Activated CD8-positive, alpha-beta memory T cell treated with anti-CD3 and anti-CD28 coated beads for 4 hours (primary cell): Measurements from ENCODE around the gene CRTC3.
"Not testable (repeated sequence)": the region's sequence is repeated elsewhere in the genome, so short reads cannot be mapped to it uniquely, and the experiment has no call there.

Experiments
- DNase-seq, 2 donors: peaks; one replicate each; pipeline ENCODE4 v3.0.0-alpha.2; 2020; ENCODE audit warnings: low read depth in 2 of 2

CRTC3 gene

GRCh38 chr15:90520365-90520764, 9.4 kb upstream of the CRTC3 start:
- no peak for DNase-seq

- no peak for DNase-seq
These were observed 6.3 kb upstream of the CRTC3 start for GRCh38 chr15:90523373-90523772.

GRCh38 chr15:90524018-90524803, 5.5 kb upstream of the CRTC3 start:
- not testable (repeated sequence) for DNase-seq

- DNase-seq, result no peak
These were observed 732 bp upstream of the CRTC3 start for GRCh38 chr15:90529011-90529370.

GRCh38 chr15:90530250-90531051, 728 bp downstream of the CRTC3 start:
- DNase-seq, result no peak

GRCh38 chr15:90531147-90531546, 1.4 kb downstream of the CRTC3 start:
- no peak for DNase-seq

GRCh38 chr15:90535254-90535653, 5.5 kb downstream of the CRTC3 start:
- DNase-seq, result no peak

- no peak for DNase-seq
These were observed 10.1 kb downstream of the CRTC3 start for GRCh38 chr15:90539789-90540188.

- DNase-seq, result no peak
These were observed 11.0 kb downstream of the CRTC3 start for GRCh38 chr15:90540768-90541167.

- DNase-seq, result no peak
These were observed 15.4 kb downstream of the CRTC3 start for GRCh38 chr15:90545095-90545494.

- DNase-seq, result no peak
These were observed 17.8 kb downstream of the CRTC3 start for GRCh38 chr15:90547540-90547939.

GRCh38 chr15:90550919-90551318, 21.2 kb downstream of the CRTC3 start:
- no peak for DNase-seq

- no peak for DNase-seq
These were observed 22.6 kb downstream of the CRTC3 start for GRCh38 chr15:90552162-90552928.

GRCh38 chr15:90552929-90553211, 23.1 kb downstream of the CRTC3 start:
- no peak for DNase-seq

GRCh38 chr15:90553248-90553745, 23.6 kb downstream of the CRTC3 start:
- no peak for DNase-seq

- no peak for DNase-seq
These were observed 27.7 kb downstream of the CRTC3 start for GRCh38 chr15:90557186-90558084.

- no peak for DNase-seq
These were observed 28.4 kb downstream of the CRTC3 start for GRCh38 chr15:90558171-90558573.

GRCh38 chr15:90559119-90559518, 29.4 kb downstream of the CRTC3 start:
- DNase-seq, result no peak

- DNase-seq, result no peak
These were observed 30.6 kb downstream of the CRTC3 start for GRCh38 chr15:90560229-90560776.

- no peak for DNase-seq
These were observed 31.9 kb downstream of the CRTC3 start for GRCh38 chr15:90561344-90562244.
